Hepatocyte (in vitro differentiated cells): Measurements from ENCODE around the gene XPO1. TPM values are rescaled to one million over a fixed set of nuclear protein-coding genes. Genes with fewer than 3 reads are reported as not detected.
"Not testable (repeated sequence)": the region's sequence is repeated elsewhere in the genome, so short reads cannot be mapped to it uniquely, and the experiment has no call there.

Experiments
- DNase-seq: peaks from one replicate; pipeline ENCODE4 v3.0.0-alpha.2; 2016; ENCODE audit warnings: low spot score
- H2AFZ ChIP-seq: fragments of 200-600 bp; sonication (generic); 2 replicates; pipeline ENCODE4 v1.6.0; 2016; ENCODE audit warnings: antibody characterized with exemption, mild to moderate bottlenecking
- H3K27ac ChIP-seq: fragments of 200-600 bp; sonication (generic); 2 replicates; pipeline ENCODE4 v1.5.1; 2016; ENCODE audit warnings: mild to moderate bottlenecking
- H3K27me3 ChIP-seq: fragments of 200-600 bp; sonication (generic); 2 replicates; pipeline ENCODE4 v1.6.1; 2016
- H3K36me3 ChIP-seq: fragments of 200-600 bp; sonication (generic); replicated peaks from 2 replicates; pipeline ENCODE4 v1.5.1; 2016; ENCODE audit warnings: low read depth; ENCODE audit not compliant: insufficient read depth
- H3K4me1 ChIP-seq: fragments of 200-600 bp; sonication (generic); 2 replicates; pipeline ENCODE4 v1.5.1; 2016; ENCODE audit warnings: mild to moderate bottlenecking, moderate library complexity; ENCODE audit not compliant: insufficient read depth
- H3K4me2 ChIP-seq: fragments of 200-600 bp; sonication (generic); 2 replicates; pipeline ENCODE4 v1.6.0; 2016
- H3K4me3 ChIP-seq: fragments of 200-600 bp; sonication (generic); 2 replicates; pipeline ENCODE4 v1.5.1; 2016; ENCODE audit warnings: mild to moderate bottlenecking
- H3K79me2 ChIP-seq: fragments of 200-600 bp; sonication (generic); 2 replicates; pipeline ENCODE4 v1.6.0; 2017; ENCODE audit warnings: mild to moderate bottlenecking
- H3K9me2 ChIP-seq: fragments of 200-600 bp; sonication (generic); replicated peaks from 2 replicates; pipeline ENCODE4 v1.6.0; 2017; ENCODE audit warnings: mild to moderate bottlenecking; ENCODE audit not compliant: insufficient read depth
- H3K9me3 ChIP-seq: fragments of 200-600 bp; sonication (generic); 2 replicates; pipeline ENCODE4 v1.5.1; 2016; ENCODE audit warnings: low read depth, mild to moderate bottlenecking
- H4K20me1 ChIP-seq: fragments of 200-600 bp; sonication (generic); 2 replicates; pipeline ENCODE4 v1.6.0; 2016; ENCODE audit warnings: mild to moderate bottlenecking; ENCODE audit not compliant: insufficient read depth, poor library complexity, severe bottlenecking
- EZH2 ChIP-seq: fragments of 200-600 bp; sonication (generic); IDR thresholded peaks from 2 replicates; pipeline ENCODE4 v1.6.1; 2016; ENCODE audit warnings: antibody characterized with exemption, mild to moderate bottlenecking, borderline replicate concordance
- EZH2phosphoT487 ChIP-seq: fragments of 200-600 bp; sonication (generic); IDR thresholded peaks from one replicate; pipeline ENCODE4 v1.6.1; 2018; ENCODE audit warnings: antibody characterized with exemption, mild to moderate bottlenecking, low read depth, moderate library complexity; ENCODE audit not compliant: unreplicated experiment, severe bottlenecking
- WGBS: methylation state at CpG from one replicate; pipeline ENCODE4 v1.1.6; 2016; ENCODE audit warnings: low lambda C conversion rate; ENCODE audit errors: missing lambda C conversion rate; 5-methylcytosine and 5-hydroxymethylcytosine counted together
- polyA plus RNA-seq: library from polyadenylated mRNA; unstranded; fragments of >200 nt; fragmentation: Nextera tagmentation; extraction: Ambion mirVana; gene quantifications from 2 replicates; pipeline ENCODE4 v1.2.1, GENCODE V29; 2016
- total RNA-seq: library from RNA; depleted of rRNA; stranded (reverse); fragments of >200 nt; gene quantifications from 2 replicates; pipeline ENCODE4 v1.2.3, GENCODE V29; 2014
- TF ChIP-seq, protein P1 (sequence below): fragments of 200-600 bp; sonication (generic); IDR thresholded peaks from 2 replicates; pipeline ENCODE4 v1.5.1; 2016; ENCODE audit warnings: antibody characterized with exemption, mild to moderate bottlenecking; ENCODE audit not compliant: poor library complexity

XPO1 gene
- total and polyA plus RNA-seq, 2 experiments from 2014 or later, result 44.1 to 151 TPM

DNA sequence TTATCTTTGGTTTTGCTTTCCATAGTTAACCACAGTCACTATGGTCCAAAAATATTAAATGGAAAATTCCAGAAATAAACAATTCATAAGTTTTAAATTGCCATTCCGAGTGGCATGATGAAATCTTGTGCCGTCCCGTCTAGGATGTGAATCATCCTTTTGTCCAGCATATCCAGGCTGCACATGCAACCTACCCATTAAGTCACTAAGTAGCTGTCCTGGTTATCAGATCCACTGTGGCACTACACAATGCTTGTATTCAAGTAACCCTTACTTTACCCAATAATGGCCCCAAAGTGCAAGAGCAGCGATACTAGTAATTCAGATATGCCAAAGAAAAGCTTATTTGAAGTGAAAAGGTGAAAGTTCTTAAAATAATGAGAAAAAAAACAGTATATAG is 78.0 kb downstream of the XPO1 start:
- Histone ChIP-seq H3K4me3 (no peak overlapping the region), H3K4me1 (peaks cover 18% of the 10 kb centered on the region), H3K9me3 (no peaks in the 10 kb centered on the region), H3K36me3 (no peaks in the 10 kb centered on the region), H3K4me2 (no peak overlapping the region), H3K9me2 (no peaks in the 10 kb centered on the region), H3K79me2 (peaks cover 100% of the 10 kb centered on the region), H3K27me3 (no peaks in the 10 kb centered on the region), H3K27ac (no peak overlapping the region), H2AFZ (no peak overlapping the region), H4K20me1 (peaks cover 92% of the 10 kb centered on the region)
- WGBS, result 71% methylated on average over 4 of the region's 4 CpGs
- no peak for DNase-seq
- no peak for TF ChIP-seq EZH2phosphoT487
- no peak for TF ChIP-seq EZH2
- TF ChIP-seq, protein P1, sequence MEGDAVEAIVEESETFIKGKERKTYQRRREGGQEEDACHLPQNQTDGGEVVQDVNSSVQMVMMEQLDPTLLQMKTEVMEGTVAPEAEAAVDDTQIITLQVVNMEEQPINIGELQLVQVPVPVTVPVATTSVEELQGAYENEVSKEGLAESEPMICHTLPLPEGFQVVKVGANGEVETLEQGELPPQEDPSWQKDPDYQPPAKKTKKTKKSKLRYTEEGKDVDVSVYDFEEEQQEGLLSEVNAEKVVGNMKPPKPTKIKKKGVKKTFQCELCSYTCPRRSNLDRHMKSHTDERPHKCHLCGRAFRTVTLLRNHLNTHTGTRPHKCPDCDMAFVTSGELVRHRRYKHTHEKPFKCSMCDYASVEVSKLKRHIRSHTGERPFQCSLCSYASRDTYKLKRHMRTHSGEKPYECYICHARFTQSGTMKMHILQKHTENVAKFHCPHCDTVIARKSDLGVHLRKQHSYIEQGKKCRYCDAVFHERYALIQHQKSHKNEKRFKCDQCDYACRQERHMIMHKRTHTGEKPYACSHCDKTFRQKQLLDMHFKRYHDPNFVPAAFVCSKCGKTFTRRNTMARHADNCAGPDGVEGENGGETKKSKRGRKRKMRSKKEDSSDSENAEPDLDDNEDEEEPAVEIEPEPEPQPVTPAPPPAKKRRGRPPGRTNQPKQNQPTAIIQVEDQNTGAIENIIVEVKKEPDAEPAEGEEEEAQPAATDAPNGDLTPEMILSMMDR, result no peak

DNA sequence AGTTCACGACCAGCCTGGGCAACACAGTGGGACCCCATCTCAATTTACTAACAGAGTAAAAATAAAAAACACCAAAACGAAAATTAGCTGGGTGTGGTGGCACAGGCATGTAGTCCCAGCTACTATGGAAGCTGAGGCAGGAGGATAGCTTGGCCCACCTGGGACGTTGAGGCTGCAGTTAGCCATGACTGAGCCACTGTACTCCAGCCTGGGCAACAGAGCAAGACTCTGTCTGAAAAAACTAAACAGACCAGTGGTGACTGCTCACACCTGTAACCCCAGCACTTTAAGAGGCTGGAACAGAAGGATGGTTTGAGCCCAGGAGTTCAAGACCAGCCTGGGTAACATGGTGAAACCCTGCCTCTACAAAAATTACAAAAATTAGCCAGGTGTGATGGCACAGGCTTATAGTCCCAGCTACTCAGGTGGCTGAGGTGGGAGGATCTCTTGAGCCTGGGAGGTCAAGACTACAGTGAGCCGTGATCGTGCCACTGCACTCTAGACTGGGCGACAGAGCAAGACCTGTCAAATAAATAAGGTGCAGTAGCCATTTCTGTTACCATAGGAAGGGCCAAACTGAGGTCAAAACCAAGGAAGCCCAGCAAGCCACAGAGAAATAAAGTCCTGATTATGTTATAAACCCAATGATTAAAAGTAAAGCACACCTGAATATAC is 81.3 kb downstream of the XPO1 start:
- H2AFZ ChIP-seq, result no peak overlapping the region
- H3K27ac ChIP-seq, result no peak overlapping the region
- H3K4me3 ChIP-seq, result no peak overlapping the region
- WGBS, result 92% methylated on average over 6 of the region's 6 CpGs
- peaks cover 99% of the 10 kb centered on the region for H3K79me2 ChIP-seq
- no peaks in the 10 kb centered on the region for H3K27me3 ChIP-seq
- no peaks in the 10 kb centered on the region for H3K36me3 ChIP-seq
- no peak overlapping the region for H3K4me2 ChIP-seq
- DNase-seq, result no peak
- TF ChIP-seq, protein P1, result no peak
- TF ChIP-seq EZH2phosphoT487 (no peak), EZH2 (no peak)
- peaks cover 81% of the 10 kb centered on the region for H4K20me1 ChIP-seq
- H3K4me1 ChIP-seq, result peaks cover 7% of the 10 kb centered on the region
- H3K9me3 ChIP-seq, result no peaks in the 10 kb centered on the region
- no peaks in the 10 kb centered on the region for H3K9me2 ChIP-seq

DNA sequence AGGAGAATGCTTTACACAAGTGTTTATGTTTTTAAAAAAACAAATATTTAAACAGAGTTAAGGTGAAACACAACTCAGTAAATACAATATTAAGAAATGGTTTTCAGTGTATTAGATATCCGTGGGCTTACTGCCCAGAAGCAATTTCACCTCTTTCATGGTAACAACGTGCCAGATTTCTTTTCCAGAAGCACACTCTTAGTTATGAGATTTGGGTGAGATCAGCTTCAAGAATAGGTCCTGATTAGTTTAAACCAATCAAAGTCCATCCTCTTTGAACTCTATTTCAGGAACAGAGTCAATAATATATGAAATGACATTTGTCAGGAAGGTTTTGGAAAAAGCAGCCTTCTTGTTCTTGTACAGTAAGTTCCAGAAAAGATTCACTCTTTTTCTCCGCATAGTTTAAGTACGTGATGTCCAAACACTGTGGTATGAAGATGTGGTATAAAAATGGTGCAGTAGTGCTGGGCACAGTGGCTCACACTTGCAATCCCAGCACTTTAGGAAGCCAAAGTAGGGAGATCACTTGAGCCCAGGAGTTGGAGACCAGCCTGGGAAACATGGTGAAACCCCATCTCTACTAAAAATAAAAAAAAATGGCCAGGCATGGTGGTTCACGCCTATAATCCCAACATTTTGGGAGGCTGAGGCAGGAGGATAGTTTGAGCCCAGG is 81.9 kb downstream of the XPO1 start:
- H3K9me3 ChIP-seq, result no peaks in the 10 kb centered on the region
- H3K4me3 ChIP-seq, result no peak overlapping the region
- no peak overlapping the region for H2AFZ ChIP-seq
- H4K20me1 ChIP-seq, result peaks cover 76% of the 10 kb centered on the region
- H3K36me3 ChIP-seq, result no peaks in the 10 kb centered on the region
- H3K4me1 ChIP-seq, result peaks cover 7% of the 10 kb centered on the region
- DNase-seq, result no peak
- TF ChIP-seq, protein P1, result no peak
- TF ChIP-seq EZH2phosphoT487 (no peak), EZH2 (no peak)
- no peak overlapping the region for H3K4me2 ChIP-seq
- no peaks in the 10 kb centered on the region for H3K9me2 ChIP-seq
- no peak overlapping the region for H3K27ac ChIP-seq
- 89% methylated on average over 5 of the region's 5 CpGs for WGBS
- H3K27me3 ChIP-seq, result no peaks in the 10 kb centered on the region
- H3K79me2 ChIP-seq, result peaks cover 98% of the 10 kb centered on the region

DNA sequence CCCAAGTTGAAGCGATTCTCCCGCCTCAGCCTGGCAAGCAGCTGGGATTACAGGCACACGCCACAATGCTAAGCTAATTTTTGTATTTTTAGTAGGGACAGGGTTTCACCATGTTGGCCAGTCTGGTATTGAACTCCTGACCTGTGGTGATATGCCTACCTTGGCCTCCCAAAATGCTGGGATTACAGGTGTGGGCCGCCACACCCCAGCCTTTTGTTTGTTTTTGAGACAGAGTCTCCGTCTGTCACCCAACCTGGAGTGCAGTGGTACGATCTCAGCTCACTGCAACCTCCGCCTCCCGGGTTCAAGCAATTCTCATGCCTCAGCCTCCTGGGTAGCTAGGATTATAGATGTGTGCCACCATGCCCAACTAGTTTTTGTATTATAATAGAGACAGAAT is 83.2 kb downstream of the XPO1 start:
- not testable (repeated sequence) for H3K4me1 ChIP-seq, DNase-seq, H3K27ac ChIP-seq, H3K4me2 ChIP-seq, H3K27me3 ChIP-seq, H3K9me2 ChIP-seq, H3K9me3 ChIP-seq, H2AFZ ChIP-seq, H3K4me3 ChIP-seq, H3K36me3 ChIP-seq
- 95% methylated on average over 8 of the region's 8 CpGs for WGBS
- H4K20me1 ChIP-seq, result peaks cover 77% of the 10 kb centered on the region
- peaks cover 98% of the 10 kb centered on the region for H3K79me2 ChIP-seq
